Measurements from ENCODE around the gene CADM2.

DNA sequence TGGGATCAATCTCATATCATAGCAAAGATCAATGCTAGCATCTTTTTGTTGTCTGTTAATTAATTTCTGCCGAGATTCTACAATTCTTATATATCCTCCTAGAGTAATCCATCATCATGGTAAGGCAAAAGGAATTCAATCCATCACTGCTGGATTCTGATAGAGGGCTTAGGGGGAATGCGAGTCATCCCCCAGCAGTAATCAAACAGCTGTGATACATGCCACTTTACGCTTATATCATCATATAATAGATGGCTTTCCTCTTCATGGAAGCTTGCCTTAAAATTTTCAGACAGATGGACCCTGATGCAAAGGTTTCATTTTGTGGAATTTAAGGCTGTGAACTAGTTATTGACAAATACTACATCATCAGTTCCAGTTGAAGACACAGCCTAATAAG is 645.9 kb downstream of the CADM2 start:
- TF ChIP-seq EZH2 (IDR thresholded peaks at IDR 0.05; ENCODE audit: insufficient read depth, poor library complexity, severe bottlenecking) (no peak), EZH2phosphoT487 (IDR thresholded peaks at IDR 0.05; ENCODE audit: insufficient read depth, low read depth) (no peak)
